ENCODE results near the gene ZNF688.
"Not testable (repeated sequence)": the region's sequence is repeated elsewhere in the genome, so short reads cannot be mapped to it uniquely, and the experiment has no call there.

The ZNF688 gene

DNA sequence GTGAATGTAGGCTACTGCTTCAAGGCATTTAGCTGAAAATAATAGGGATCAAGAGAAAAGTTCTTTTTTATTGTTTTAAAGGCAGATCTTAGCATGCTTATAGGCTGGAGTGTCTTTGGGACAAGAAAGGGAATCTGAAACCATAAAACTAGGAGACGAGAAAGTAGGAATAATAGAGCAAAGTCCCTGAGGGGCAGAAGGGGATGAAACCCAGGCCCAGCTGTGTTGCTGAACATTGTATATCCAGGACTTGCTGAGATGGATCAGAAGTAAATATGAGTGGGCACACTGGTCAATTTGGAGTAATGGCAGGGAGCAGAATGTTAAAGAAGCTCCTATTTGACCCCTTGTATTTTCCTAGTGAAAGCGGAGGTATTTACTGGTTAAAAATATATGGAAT is 29.4 kb upstream of the ZNF688 start:
- DNase-seq (ENCODE audit: extremely low spot score): no peak
- POLR2A ChIA-PET: interaction anchor here (0.9 to 3.6 kb wide), 5 partner anchors 9 to 158 kb away, joined by 3 to 25 read pairs (median 4); partner anchors contain the start of genes ZNF688 and ZNF689
- CTCF ChIA-PET: interaction anchor here (0.7 to 1.0 kb wide), 2 partner anchors 171 to 260 kb away, joined by 3 to 4 read pairs; partner anchors contain the start of gene DCTPP1
- TF ChIP-seq ZNF384 (IDR thresholded peaks at IDR 0.05) (no peak), CTBP1 (IDR thresholded peaks at IDR 0.05; ENCODE audit: borderline replicate concordance) (no peak), BHLHE40 (IDR thresholded peaks at IDR 0.05; ENCODE audit: borderline replicate concordance) (no peak), HDGF (IDR thresholded peaks at IDR 0.05; ENCODE audit: borderline replicate concordance) (no peak), LEF1 (IDR thresholded peaks at IDR 0.05; ENCODE audit: borderline replicate concordance) (no peak), ARNT (IDR thresholded peaks at IDR 0.05) (no peak), FOXK2 (IDR thresholded peaks at IDR 0.05) (no peak), FOXA1 (IDR thresholded peaks at IDR 0.05) (no peak), NFRKB (IDR thresholded peaks at IDR 0.05) (no peak), SP1 (IDR thresholded peaks at IDR 0.05) (no peak), FOXM1 (IDR thresholded peaks at IDR 0.05; ENCODE audit: borderline replicate concordance) (no peak), L3MBTL2 (conservative IDR thresholded peaks at IDR 0.05) (no peak), SUZ12 (IDR thresholded peaks at IDR 0.05) (no peak), TARDBP (IDR thresholded peaks at IDR 0.05) (no peak), ELF4 (IDR thresholded peaks at IDR 0.05) (no peak)
- TF ChIP-seq, protein P1, sequence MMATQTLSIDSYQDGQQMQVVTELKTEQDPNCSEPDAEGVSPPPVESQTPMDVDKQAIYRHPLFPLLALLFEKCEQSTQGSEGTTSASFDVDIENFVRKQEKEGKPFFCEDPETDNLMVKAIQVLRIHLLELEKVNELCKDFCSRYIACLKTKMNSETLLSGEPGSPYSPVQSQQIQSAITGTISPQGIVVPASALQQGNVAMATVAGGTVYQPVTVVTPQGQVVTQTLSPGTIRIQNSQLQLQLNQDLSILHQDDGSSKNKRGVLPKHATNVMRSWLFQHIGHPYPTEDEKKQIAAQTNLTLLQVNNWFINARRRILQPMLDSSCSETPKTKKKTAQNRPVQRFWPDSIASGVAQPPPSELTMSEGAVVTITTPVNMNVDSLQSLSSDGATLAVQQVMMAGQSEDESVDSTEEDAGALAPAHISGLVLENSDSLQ (IDR thresholded peaks at IDR 0.05): no peak

DNA sequence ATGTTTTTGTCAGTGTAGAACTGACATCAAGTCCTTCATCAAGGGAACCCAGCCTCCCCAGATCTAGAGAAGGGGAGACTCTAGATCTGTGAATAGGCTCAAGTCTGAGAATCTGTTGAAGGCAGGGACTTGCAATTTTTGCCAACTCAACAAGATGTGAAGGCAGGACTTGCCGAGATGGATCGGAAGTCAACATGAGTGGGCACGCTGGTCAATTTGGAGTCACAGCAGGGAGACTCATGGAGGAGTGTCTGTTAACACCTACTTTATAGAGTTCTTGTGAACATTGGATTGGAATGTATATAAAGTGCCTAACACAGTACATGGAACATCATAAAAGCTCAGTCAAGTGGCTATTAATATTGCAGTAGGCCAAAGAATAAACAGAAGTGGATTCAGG is 28.7 kb upstream of the ZNF688 start:
- no peak for DNase-seq (ENCODE audit: extremely low spot score)
- TF ChIP-seq LEF1 (IDR thresholded peaks at IDR 0.05; ENCODE audit: borderline replicate concordance) (no peak), SP1 (IDR thresholded peaks at IDR 0.05) (no peak), FOXK2 (IDR thresholded peaks at IDR 0.05) (no peak), CTBP1 (IDR thresholded peaks at IDR 0.05; ENCODE audit: borderline replicate concordance) (no peak), ELF4 (IDR thresholded peaks at IDR 0.05) (no peak), ARNT (IDR thresholded peaks at IDR 0.05) (no peak), BHLHE40 (IDR thresholded peaks at IDR 0.05; ENCODE audit: borderline replicate concordance) (no peak), FOXA1 (IDR thresholded peaks at IDR 0.05) (no peak), TARDBP (IDR thresholded peaks at IDR 0.05) (no peak), FOXM1 (IDR thresholded peaks at IDR 0.05; ENCODE audit: borderline replicate concordance) (no peak), ZNF384 (IDR thresholded peaks at IDR 0.05) (no peak), L3MBTL2 (conservative IDR thresholded peaks at IDR 0.05) (no peak), SUZ12 (IDR thresholded peaks at IDR 0.05) (no peak), NFRKB (IDR thresholded peaks at IDR 0.05) (no peak), HDGF (IDR thresholded peaks at IDR 0.05; ENCODE audit: borderline replicate concordance) (no peak)
- TF ChIP-seq, protein P1 (IDR thresholded peaks at IDR 0.05): no peak
- CTCF ChIA-PET: interaction anchor here (1.0 kb wide), 2 partner anchors 15 to 170 kb away, joined by 3 to 4 read pairs; partner anchors contain the start of gene DCTPP1
- POLR2A ChIA-PET: interaction anchor here (0.9 to 3.6 kb wide), 5 partner anchors 10 to 157 kb away, joined by 3 to 25 read pairs (median 4); partner anchors contain the start of genes ZNF688 and ZNF689

DNA sequence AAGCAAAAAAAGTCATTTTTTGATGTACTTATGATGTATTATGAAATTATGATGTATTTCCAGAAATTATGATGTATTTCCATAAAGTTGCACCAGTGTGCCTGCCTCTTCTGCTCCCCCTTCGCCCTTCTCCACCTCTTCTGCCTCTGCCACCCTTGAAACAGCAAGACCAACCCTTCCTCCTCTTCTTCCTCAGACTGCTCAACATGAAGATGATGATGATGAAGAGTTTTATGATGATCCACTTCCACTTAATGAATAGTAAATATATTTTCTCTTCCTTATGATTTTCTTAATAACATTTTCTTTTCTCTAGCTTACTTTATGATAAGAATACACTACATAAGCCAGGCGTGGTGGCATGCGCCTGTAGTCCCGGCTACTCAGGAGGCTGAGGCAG is 21.4 kb upstream of the ZNF688 start:
- TF ChIP-seq CTBP1 (IDR thresholded peaks at IDR 0.05; ENCODE audit: borderline replicate concordance) (no peak), SP1 (IDR thresholded peaks at IDR 0.05) (no peak), ZNF384 (IDR thresholded peaks at IDR 0.05) (no peak), HDGF (IDR thresholded peaks at IDR 0.05; ENCODE audit: borderline replicate concordance) (no peak)
- TF ChIP-seq, protein P1 (IDR thresholded peaks at IDR 0.05): no peak
- CTCF ChIA-PET: interaction anchor here (0.5 to 0.8 kb wide), 2 partner anchors 16 to 163 kb away, joined by 3 to 4 read pairs; partner anchors contain the start of gene DCTPP1
- no peak for DNase-seq (ENCODE audit: extremely low spot score)
- POLR2A ChIA-PET: interaction anchor here (1.1 to 2.1 kb wide), 3 partner anchors 17 to 163 kb away, joined by 4 to 5 read pairs (median 4); partner anchors contain the start of genes DCTPP1, ZNF689 and ZNF764

GRCh38 chr16:30590869-30591268 is 19.4 kb upstream of the ZNF688 start:
- not testable (repeated sequence) for DNase-seq (ENCODE audit: extremely low spot score)
- POLR2A ChIA-PET: interaction anchor here (1.3 kb wide), 1 partner anchor 19 kb away, joined by 8 read pairs; the partner anchor contains the start of gene ZNF688
- CTCF ChIA-PET: interaction anchor here (0.7 kb wide), 1 partner anchor 32 kb away, joined by 3 read pairs; no protein-coding TSS in a partner anchor

GRCh38 chr16:30589582-30589981 is 18.1 kb upstream of the ZNF688 start:
- POLR2A ChIA-PET; DNase-seq (ENCODE audit: extremely low spot score); CTCF ChIA-PET: not testable (repeated sequence)

- ChIA-PET POLR2A (no interaction called here), CTCF (interaction anchor here (0.6 to 0.7 kb wide), 2 partner anchors 10 to 84 kb away, joined by 3 to 4 read pairs; no protein-coding TSS in a partner anchor)
- TF ChIP-seq L3MBTL2 (conservative IDR thresholded peaks at IDR 0.05) (no peak), BHLHE40 (IDR thresholded peaks at IDR 0.05; ENCODE audit: borderline replicate concordance) (no peak), CTBP1 (IDR thresholded peaks at IDR 0.05; ENCODE audit: borderline replicate concordance) (no peak), LEF1 (IDR thresholded peaks at IDR 0.05; ENCODE audit: borderline replicate concordance) (no peak), FOXA1 (IDR thresholded peaks at IDR 0.05) (no peak), FOXM1 (IDR thresholded peaks at IDR 0.05; ENCODE audit: borderline replicate concordance) (no peak), HDGF (IDR thresholded peaks at IDR 0.05; ENCODE audit: borderline replicate concordance) (no peak), ZNF384 (IDR thresholded peaks at IDR 0.05) (no peak)
- TF ChIP-seq, protein P1 (IDR thresholded peaks at IDR 0.05): no peak
- DNase-seq (ENCODE audit: extremely low spot score): no peak
Measured at GRCh38 chr16:30588651-30589050, 17.1 kb upstream of the ZNF688 start.

All from HEK293T (cell line).